GM12891 (cell line): Measurements from ENCODE around the gene LAGE3.

Experiments used
- PAX5 ChIP-seq: IDR thresholded peaks from 2 replicates; pipeline ENCODE4 v1.6.1; 2011; ENCODE audit warnings: low read length, moderate library complexity, mild to moderate bottlenecking; ENCODE audit not compliant: insufficient read depth, severe bottlenecking
- POLR2A ChIP-seq: IDR thresholded peaks from 2 replicates; pipeline ENCODE4 v1.6.1; 2011; ENCODE audit warnings: low read depth, low read length, control low read depth
- POLR2AphosphoS5 ChIP-seq: IDR thresholded peaks from 2 replicates; pipeline ENCODE4 v1.6.1; 2011; ENCODE audit warnings: low read depth, low read length, control low read depth
- POU2F2 ChIP-seq: IDR thresholded peaks from 2 replicates; pipeline ENCODE4 v1.6.1; 2011; ENCODE audit warnings: low read depth, mild to moderate bottlenecking, control low read depth, low read length, moderate library complexity
- TAF1 ChIP-seq: IDR thresholded peaks from 2 replicates; pipeline ENCODE4 v1.6.1; 2011; ENCODE audit warnings: low read depth, low read length, control low read depth

DNA sequence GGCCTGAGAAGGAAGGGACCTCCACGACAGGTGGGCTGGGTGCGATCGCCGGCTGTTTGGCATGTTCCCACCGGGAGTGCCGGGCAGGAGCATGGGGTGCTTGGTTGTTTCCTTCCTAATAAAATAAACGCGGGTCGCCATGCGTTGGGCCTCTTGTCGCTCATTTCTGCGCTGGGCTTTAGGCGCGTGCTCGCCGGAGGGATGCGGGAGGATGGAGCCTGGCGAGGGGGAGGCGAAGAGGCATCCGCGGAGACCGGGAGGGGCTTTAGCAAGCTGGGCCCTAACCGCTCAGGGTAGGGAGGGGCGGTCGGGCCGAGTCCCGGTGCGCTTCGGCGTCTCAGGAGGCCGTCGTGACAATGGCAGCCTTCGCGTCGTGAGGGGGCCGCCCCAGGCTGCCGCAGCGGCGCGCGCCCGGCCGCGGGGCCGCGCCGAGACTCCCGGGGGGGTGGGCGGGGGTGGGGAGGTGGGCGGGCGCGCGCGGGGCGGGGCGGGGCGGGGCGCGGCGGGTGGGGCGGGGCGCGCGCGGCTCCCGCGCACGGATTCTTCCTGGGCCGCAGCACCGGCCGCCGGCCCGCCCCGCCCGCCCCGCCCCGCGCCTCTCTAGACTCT lies 42.6 kb downstream of the LAGE3 start:
- TF ChIP-seq POLR2A (no peak), TAF1 (no peak), POLR2AphosphoS5 (no peak), POU2F2 (no peak), PAX5 (no peak)
